SK-N-SH (cell line): ENCODE results near the gene UNC93B1.
"Not testable (repeated sequence)": the region's sequence is repeated elsewhere in the genome, so short reads cannot be mapped to it uniquely, and the experiment has no call there.

ENCODE experiments used
- EZH2phosphoT487 ChIP-seq: fragments of 200-600 bp; sonication (generic); IDR thresholded peaks from 2 replicates; pipeline ENCODE4 v1.6.1; 2017; ENCODE audit warnings: low read depth, mixed run types, mild to moderate bottlenecking, antibody characterized with exemption, moderate library complexity, borderline replicate concordance
- GABPA ChIP-seq: IDR thresholded peaks from 2 replicates; pipeline ENCODE4 v1.4.0; 2012; ENCODE audit warnings: low read depth, mild to moderate bottlenecking
- RAD21 ChIP-seq: IDR thresholded peaks from 2 replicates; pipeline ENCODE4 v1.6.1; 2012; ENCODE audit warnings: mild to moderate bottlenecking, low read length
- SMC3 ChIP-seq: IDR thresholded peaks from 2 replicates; pipeline ENCODE4 v1.6.1; 2012; ENCODE audit warnings: low read depth, low read length, improper control_type of control experiment
- USF2 ChIP-seq: fragments of 150-350 bp; IDR thresholded peaks from 2 replicates; pipeline ENCODE4 v1.6.1; 2017; ENCODE audit warnings: antibody characterized with exemption, low read length, low read depth, borderline replicate concordance
- YY1 ChIP-seq: IDR thresholded peaks from 2 replicates; pipeline ENCODE4 v1.4.0; 2012; ENCODE audit warnings: low read depth, mild to moderate bottlenecking
- TF ChIP-seq, protein P1 (sequence below): fragments of 200-600 bp; sonication (generic); IDR thresholded peaks from 2 replicates; pipeline ENCODE4 v1.6.1; 2017; ENCODE audit warnings: antibody characterized with exemption, mild to moderate bottlenecking, moderate library complexity

DNA sequence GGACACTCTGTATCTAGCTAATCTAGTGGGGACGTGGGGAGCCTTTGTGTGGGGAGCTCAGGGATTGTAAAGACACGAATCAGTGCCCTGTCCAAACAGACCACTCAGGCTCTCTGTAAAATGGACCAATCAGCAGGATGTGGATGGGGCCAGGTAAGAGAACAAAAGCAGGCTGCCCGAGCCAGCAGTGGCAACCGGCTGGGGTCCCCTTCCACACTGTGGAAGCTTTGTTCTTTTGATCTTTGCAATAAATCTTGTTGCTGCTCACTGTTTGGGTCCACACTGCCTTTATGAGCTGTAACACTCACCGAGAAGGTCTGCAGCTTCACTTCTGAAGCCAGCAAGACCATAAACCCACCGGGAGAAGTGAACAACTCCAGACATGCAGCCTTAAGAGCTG, 40.0 kb downstream of the UNC93B1 start:
- TF ChIP-seq, protein P1, sequence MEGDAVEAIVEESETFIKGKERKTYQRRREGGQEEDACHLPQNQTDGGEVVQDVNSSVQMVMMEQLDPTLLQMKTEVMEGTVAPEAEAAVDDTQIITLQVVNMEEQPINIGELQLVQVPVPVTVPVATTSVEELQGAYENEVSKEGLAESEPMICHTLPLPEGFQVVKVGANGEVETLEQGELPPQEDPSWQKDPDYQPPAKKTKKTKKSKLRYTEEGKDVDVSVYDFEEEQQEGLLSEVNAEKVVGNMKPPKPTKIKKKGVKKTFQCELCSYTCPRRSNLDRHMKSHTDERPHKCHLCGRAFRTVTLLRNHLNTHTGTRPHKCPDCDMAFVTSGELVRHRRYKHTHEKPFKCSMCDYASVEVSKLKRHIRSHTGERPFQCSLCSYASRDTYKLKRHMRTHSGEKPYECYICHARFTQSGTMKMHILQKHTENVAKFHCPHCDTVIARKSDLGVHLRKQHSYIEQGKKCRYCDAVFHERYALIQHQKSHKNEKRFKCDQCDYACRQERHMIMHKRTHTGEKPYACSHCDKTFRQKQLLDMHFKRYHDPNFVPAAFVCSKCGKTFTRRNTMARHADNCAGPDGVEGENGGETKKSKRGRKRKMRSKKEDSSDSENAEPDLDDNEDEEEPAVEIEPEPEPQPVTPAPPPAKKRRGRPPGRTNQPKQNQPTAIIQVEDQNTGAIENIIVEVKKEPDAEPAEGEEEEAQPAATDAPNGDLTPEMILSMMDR = not testable (repeated sequence)
- not testable (repeated sequence) for TF ChIP-seq USF2, YY1, SMC3, EZH2phosphoT487, RAD21, GABPA
